NCI-H2227 (cell line): ENCODE data around the gene STARD3.

Experiments
- DNase-seq: peaks from one replicate; lab custom pipeline; 2025; ENCODE audit not compliant: unreplicated experiment; lab: John Stamatoyannopoulos, UW

The STARD3 gene

DNA sequence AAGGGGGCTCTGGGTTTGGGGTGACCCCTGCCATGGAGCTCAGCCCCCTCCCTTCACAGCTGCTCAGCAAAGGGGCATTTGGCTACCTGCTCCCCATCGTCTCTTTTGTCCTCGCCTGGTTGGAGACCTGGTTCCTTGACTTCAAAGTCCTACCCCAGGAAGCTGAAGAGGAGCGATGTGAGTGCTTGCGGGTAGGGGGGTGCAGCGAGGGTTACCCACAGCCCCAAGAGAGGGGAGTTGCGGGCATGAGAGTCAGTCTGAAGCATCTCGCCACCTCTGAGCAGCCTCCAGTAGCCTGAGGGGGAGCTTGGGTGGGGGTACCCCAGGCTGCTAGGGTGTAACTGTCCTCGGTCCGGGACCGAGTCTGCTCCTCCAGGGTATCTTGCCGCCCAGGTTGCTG is 21.4 kb downstream of the STARD3 start:
- no peak for DNase-seq

DNA sequence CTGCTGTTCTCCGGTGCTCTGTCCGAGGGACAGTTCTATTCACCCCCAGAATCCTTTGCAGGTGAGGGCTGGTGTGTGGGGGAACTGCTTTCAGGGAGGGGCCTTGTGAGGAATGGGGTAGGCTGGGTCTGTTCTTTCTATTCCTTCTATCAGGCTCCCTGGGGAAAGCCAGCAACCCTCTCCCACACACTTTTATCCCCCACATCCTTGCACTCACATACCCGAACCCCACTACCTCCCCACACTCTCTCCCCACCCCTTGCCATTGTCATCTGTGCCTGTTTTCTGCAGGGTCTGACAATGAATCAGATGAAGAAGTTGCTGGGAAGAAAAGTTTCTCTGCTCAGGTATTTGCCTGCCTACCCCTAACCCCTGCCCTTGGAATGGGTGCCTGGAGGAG is 21.8 kb downstream of the STARD3 start:
- no peak for DNase-seq

DNA sequence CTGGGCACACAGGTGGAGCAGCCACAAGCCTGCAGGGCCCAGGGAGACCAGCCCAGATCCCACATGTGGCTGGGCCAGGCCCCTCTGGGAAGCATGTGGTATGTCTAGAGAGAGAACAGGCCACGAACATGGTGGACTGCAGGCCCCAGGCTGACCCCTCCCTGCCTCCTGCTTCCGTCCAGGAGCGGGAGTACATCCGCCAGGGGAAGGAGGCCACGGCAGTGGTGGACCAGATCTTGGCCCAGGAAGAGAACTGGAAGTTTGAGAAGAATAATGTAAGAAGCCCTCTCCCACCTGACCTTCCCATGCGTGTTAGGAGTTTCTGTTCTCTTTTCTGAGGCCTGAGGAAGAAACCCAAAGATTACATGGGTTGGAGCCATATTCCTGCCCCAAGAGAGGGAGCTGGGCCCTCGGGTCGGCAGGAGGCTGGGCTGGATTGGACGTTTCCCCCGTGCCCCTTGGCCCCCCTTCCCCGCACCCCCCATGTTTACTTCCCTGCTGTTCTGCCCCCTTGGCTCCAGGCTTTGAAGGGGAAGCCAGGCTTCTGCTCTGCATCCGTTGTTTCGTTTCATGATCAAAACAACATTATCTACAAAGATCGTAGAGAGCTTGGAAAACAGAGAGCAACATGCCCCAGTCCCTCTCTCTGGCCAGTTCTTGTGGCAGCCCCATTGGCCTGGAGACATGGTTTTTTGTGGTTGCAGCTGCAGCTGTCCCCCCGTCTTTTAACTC is 22.5 kb downstream of the STARD3 start:
- DNase-seq: no peak

DNA sequence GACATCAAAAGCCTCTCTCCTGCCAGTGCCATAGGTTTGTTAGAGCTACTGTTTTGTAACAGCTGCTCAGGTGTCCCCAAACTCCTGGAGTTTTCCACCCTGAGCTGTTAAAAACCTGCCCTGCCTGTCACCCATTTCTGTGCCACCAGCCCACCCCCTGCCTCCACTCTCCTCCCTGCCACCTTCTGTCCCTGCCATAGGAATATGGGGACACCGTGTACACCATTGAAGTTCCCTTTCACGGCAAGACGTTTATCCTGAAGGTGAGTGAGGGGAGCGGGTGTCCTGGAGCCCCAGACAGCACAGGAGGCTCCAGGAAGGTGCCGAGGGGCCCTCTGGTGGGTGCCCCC is 23.0 kb downstream of the STARD3 start:
- DNase-seq: no peak

DNA sequence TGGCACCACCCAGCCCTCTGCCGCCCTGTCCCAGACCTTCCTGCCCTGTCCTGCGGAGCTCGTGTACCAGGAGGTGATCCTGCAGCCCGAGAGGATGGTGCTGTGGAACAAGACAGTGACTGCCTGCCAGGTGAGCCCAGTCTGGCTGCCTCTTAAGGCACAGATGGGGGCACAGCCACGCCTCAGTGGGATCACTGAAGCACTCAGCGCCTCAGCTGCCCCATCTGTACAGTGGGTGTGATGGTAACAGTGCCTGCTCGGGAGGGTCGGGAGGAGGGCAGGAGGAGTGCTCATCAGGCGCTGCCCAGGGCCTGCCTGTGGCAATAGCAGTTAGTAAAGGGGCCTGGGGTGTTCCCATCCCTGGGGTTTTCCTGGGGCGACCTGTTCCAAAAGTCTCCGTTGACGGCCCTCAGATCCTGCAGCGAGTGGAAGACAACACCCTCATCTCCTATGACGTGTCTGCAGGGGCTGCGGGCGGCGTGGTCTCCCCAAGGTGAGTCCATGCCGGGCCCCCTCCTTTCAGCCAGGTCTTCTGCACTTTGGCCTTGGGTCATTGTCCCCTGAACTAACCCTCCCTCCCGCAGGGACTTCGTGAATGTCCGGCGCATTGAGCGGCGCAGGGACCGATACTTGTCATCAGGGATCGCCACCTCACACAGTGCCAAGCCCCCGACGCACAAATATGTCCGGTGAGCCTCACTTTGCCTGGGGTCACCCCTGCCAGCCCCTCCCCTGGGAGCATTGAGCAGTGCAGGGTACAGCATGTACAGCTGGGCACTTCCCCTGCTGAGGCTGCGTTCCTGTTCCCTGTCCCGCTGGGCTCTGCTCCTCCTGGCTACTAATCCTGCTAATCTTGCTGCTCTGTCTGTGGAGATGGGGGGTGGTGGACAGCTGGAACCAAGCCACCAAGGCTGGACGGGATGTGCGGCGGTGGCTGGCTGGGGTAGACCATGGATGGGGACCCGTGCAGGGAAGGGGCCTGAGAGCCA is 23.7 kb downstream of the STARD3 start:
- DNase-seq: no peak

DNA sequence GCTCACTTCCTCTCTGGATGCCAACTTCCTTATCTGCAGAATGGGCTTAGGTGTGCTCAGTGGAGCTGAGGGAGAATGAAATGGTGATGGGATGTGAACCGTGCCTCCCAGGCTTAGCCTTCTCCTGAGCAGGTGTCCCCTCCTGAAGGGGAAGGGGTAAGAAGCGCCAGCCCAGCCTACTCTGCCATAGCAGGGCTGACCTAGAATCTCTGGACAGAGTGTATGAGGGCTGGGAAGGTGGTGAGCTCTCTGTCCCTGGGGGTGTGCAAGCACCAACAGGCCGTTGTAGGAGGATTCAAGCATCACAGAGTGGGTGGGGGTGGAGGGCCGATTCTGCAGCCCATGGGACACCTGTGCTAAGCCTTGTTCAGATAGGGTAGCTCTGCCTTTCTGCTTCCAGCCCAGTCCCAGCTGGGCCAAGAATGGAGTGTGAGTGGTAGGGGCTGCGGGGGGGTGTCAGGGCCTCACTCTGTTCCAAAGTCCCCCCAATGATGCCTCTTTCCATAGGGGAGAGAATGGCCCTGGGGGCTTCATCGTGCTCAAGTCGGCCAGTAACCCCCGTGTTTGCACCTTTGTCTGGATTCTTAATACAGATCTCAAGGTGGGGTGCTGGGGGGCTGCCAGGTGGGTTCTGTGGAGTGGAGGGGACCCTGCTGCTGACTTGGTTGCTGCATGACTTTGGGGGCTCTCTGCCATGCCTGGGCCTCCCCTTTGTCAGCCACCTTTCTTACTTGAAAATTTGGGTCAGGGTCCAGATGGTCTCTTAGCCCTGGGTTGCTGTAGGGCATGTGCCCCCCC is 25.0 kb downstream of the STARD3 start:
- no peak for DNase-seq

- no peak for DNase-seq
Measured at GRCh38 chr17:39662551-39663339, 25.8 kb downstream of the STARD3 start.

DNA sequence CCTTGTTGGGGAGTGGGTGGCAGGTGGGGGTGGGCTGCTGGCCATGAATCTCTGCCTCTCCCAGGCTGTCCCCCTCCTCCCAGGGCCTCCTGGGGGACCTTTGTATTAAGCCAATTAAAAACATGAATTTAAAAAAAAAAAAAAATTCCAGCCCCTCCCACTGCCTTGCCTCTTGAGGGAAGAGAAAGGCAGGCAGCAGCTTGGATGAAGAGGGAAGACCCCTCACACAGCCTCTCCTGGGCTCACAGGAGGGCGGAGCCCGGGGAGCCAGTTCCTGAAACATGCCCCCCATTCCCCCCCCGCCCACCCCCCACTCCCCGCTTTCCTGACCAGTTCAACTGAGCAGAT is 26.4 kb downstream of the STARD3 start:
- no peak for DNase-seq

GRCh38 chr17:39663688-39664580 is 27.0 kb downstream of the STARD3 start:
- DNase-seq: peak; percentile 35

DNA sequence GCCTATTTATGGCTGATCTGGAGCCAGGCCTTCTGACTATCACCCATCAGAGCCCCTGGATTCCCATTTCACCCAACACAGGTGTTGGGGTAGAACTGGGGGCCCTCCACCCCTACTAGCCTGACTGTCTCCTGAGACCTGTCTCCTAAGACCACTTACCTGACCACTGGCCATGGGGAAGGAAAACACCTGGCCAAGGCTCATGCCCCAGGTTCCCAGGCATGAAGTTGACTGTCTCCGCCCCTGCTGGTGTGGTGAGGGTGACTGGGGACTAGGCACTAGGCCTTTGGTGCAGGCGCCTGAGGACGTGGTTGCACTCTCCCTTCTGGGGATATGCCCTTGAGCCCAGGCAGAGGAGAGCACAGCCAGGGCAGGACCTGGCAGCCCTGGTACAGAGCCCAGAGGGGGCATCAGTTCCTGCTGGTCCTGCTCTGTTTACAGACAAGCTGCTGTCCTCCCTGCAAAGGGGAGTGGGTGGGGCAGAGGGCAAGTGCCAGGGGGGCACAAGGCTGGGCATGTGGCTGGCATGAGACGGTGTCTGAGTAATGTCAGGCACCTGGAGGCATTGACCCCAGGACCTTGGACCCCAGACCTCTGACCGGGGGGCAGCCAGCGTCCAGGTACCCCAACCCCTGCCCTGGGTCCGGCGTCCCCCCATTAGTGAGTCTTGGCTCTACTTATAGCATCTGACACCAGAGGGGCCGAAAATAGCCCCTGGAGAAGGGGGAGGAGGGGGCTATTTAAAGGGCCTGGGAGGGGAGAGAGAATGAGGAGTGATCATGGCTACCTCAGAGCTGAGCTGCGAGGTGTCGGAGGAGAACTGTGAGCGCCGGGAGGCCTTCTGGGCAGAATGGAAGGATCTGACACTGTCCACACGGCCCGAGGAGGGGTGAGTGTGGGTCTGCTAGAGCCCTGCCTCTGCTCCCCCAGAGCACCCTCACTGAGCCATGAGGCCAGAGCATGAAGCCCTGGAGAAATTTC is 27.9 kb downstream of the STARD3 start, which contains the start of gene TCAP:
Gene TCAP (plus strand): TSS at position 769 of the 981 bp plus-strand sequence. CDS start 11 bp downstream, at position 780.
- DNase-seq: no peak

GRCh38 chr17:39665642-39666224 is 28.8 kb downstream of the STARD3 start:
- DNase-seq: no peak

GRCh38 chr17:39666231-39666600 is 29.3 kb downstream of the STARD3 start:
- DNase-seq: no peak

DNA sequence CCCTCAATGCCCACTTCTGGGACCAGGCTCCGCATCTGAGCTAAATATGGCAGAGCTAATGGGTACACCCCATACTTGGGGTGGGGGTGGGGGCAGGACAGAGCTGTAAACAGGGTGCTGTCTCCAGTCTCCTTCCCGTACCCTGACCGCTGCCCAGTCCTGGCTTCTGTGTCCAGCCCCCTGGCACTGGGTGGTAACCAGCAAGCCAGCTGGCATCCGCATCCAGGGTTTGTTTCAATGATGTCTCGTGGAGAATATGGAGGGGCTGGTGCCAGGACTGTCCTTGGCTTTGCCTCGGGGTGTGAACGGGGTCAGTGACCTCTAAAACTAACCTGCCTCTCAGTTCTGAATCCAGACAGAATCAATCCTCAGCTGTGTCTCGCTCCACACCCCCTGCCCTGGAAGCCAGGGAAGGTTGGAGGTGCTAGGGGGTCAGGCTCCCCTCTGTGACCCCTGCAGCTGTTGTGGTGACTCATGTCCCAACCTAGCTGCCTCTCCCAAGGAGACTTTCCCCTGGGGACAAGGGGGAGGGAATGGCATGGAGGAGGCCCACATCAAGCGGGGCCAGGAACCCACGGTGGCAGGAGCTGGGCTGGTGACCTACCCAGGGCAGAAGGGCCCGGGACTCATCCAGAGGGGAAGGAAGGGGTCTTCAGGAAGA is 29.8 kb downstream of the STARD3 start:
- no peak for DNase-seq

GRCh38 chr17:39667262-39667944 is 30.5 kb downstream of the STARD3 start:
- no peak for DNase-seq

GRCh38 chr17:39667945-39668924 is 31.3 kb downstream of the STARD3 start, which contains the start of gene PNMT:
Gene PNMT, plus strand, starts transcription at chr17:39668453. Its CDS starts 23 bp downstream, at chr17:39668476.
- DNase-seq: peak; percentile 74
